BLaER1 treated with 17β-estradiol and CSF1 and Interleukin-3, amounts not matched to agents 10 nM and 100 nM (cell line): ENCODE results near the gene DCBLD1.

Experiments used
- H3K27ac ChIP-seq, 11 experiments: shearing (Covaris generic); formaldehyde crosslinking; 2 replicates each; pipeline ENCODE4 v1.8.1; 2022
- H3K27me3 ChIP-seq, 11 experiments: shearing (Covaris generic); formaldehyde crosslinking; 2 replicates each; pipeline ENCODE4 v1.8.1; 2022
- H3K36me3 ChIP-seq, 11 experiments: shearing (Covaris generic); formaldehyde crosslinking; 2 replicates each; pipeline ENCODE4 v1.8.1; 2022
- H3K4me1 ChIP-seq, 10 experiments: shearing (Covaris generic); formaldehyde crosslinking; 2 replicates each; pipeline ENCODE4 v1.8.1; 2022
- H3K4me2 ChIP-seq, 11 experiments: shearing (Covaris generic); formaldehyde crosslinking; 2 replicates each; pipeline ENCODE4 v1.8.1; 2022
- H3K4me3 ChIP-seq, 10 experiments: shearing (Covaris generic); formaldehyde crosslinking; 2 replicates each; pipeline ENCODE4 v1.8.1; 2022
- H3K9ac ChIP-seq, 11 experiments: shearing (Covaris generic); formaldehyde crosslinking; 2 replicates each; pipeline ENCODE4 v1.8.1; 2022
- H3K9me3 ChIP-seq, 11 experiments: shearing (Covaris generic); formaldehyde crosslinking; replicated peaks in 1 of 11; 2 replicates each; pipeline ENCODE4 v1.8.1; 2022
- H4K20me1 ChIP-seq, 11 experiments: shearing (Covaris generic); formaldehyde crosslinking; 2 replicates each; pipeline ENCODE4 v1.8.1; 2022
- Cebpa-rat ChIP-seq, 11 experiments: shearing (Covaris generic); IDR thresholded peaks; 2 replicates each; pipeline ENCODE4 v1.8.1; 2022

The DCBLD1 gene

DNA sequence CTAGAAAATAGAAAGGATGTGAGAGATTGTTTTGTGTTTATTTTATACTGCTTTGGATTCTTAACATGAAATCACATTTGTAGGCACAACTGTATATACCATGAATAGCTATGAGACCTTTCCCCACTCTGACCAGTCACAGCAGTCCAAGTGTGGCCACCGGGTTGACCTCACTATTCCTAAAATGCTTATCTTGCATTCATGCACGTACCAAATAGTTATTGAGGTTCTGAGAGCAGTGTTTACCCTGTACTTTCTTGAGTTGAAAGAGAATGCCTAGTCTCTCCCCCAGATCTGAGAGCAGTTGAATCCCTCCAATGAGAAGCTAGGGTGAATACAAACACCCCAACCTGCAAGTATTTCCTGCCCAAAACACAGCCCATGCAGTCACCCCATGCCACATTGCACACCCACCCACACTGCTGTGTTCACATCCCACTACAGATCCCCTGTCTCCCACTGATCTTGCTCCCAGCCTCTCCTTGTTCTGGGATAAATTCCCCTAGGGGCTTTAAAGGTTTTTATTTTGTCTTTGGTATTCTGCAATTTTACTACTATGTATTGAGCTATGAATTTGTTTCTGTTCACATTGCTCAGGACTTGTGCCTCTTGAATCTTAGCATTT, 68.3 kb downstream of the DCBLD1 start:
- no peaks in the 10 kb centered on the region for H4K20me1 ChIP-seq
- H3K4me3 ChIP-seq = no peak overlapping the region
- H3K9me3 ChIP-seq = peaks cover 0 to 8% (median 5%) of the 10 kb centered on the region in 11 experiments; a peak in 12 of 22 replicates
- peaks cover 0 to 10% (median 5%) of the 10 kb centered on the region in 11 experiments; a peak in 6 of 22 replicates for H3K27me3 ChIP-seq
- H3K27ac ChIP-seq = no peak overlapping the region
- H3K9ac ChIP-seq = no peak overlapping the region
- no peak overlapping the region for H3K4me2 ChIP-seq
- no peak for TF ChIP-seq Cebpa-rat (IDR thresholded peaks at IDR 0.05)
- H3K4me1 ChIP-seq = peaks cover 25 to 48% (median 33%) of the 10 kb centered on the region in 10 experiments
- H3K36me3 ChIP-seq = no peaks in the 10 kb centered on the region

DNA sequence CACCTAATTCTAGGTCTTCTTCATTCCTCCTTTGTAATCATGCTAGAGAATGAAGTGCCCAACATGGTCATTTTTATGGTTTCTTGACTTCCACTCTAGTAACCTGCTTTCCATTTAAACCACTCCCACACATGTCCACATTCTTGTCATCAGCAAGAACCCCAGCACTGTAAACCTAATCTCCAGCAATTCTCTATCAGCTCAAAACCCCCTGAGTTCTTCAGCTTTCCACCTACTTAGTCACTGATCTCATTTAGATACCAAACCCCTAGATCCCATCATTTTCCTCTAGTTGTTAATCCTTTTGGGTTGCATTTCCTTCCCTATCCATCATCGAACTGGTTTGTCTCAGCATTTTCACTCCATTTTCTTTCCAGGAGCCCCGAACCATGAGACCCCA, 70.1 kb downstream of the DCBLD1 start:
- no peak for TF ChIP-seq Cebpa-rat (IDR thresholded peaks at IDR 0.05)
- Histone ChIP-seq H3K27me3 (peaks cover 0 to 8% (median 2%) of the 10 kb centered on the region in 11 experiments; a peak in 6 of 22 replicates), H4K20me1 (no peaks in the 10 kb centered on the region), H3K36me3 (no peaks in the 10 kb centered on the region), H3K27ac (no peak overlapping the region), H3K9ac (no peak overlapping the region), H3K9me3 (peaks cover 0 to 7% (median 5%) of the 10 kb centered on the region in 11 experiments; a peak in 12 of 22 replicates), H3K4me1 (peaks cover 23 to 43% (median 30%) of the 10 kb centered on the region in 10 experiments), H3K4me2 (peak overlapping the region in 10 of 11 experiments; percentile 13 to 59 (median 46); a peak in 17 of 22 replicates), H3K4me3 (no peak overlapping the region)

DNA sequence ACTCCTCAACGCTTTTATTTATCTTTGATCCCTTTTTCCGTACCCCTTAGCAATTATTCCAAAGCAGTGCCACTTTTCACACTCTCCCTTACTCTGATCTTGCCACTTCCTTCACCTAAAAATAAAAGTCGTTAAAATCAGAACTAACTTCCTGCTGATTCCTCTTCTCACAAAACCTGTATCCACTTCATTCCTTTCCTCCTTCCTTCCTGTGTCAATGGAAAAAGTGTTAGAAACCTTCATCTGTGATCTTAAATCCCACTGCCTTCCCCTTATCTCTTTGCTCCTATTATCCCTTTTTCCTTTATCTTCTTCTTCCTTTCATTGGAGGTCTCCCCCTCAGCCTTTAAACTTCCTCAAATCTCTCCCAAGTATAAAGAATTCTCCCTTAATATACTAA, 70.7 kb downstream of the DCBLD1 start:
- Histone ChIP-seq H3K27me3 (peaks cover 0 to 3% (median 0%) of the 10 kb centered on the region in 11 experiments; a peak in 6 of 22 replicates), H3K9ac (no peak overlapping the region), H3K4me2 (peak overlapping the region in 10 of 11 experiments; percentile 13 to 59 (median 46); a peak in 18 of 22 replicates), H4K20me1 (no peaks in the 10 kb centered on the region), H3K4me1 (peaks cover 22 to 38% (median 25%) of the 10 kb centered on the region in 10 experiments), H3K9me3 (peaks cover 0 to 2% (median under 1%) of the 10 kb centered on the region in 11 experiments; a peak in 7 of 22 replicates), H3K36me3 (no peaks in the 10 kb centered on the region), H3K4me3 (no peak overlapping the region), H3K27ac (no peak overlapping the region)
- TF ChIP-seq Cebpa-rat (IDR thresholded peaks at IDR 0.05) = no peak

DNA sequence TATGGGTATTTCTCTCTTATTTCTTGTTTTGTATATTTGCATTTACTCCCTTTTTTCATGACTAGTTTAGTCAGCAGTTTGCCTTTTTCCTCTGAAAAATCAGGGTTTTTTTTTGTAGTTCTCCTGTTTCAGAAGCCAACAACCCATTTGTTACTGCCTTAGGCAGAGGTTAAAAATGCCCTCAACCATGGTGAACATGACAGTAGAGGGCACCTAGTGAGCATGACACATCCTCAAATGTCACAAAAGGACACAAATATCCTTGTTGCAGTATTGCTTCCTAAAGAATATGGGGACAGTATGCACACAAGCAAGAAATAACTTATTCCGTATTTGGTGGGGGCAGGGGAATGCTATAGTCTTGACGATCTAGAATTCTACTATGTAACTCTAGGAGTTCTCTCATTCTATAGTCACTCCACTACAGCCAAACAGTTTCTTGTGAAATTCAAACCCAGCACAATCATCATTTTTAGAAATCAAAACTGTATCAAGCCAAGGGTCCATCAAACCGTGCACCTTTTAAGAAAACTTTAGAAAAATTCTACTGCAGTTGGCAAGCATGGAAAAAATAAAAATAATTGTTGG, 72.9 kb downstream of the DCBLD1 start:
- Histone ChIP-seq H3K4me1 (peaks cover 6 to 22% (median 10%) of the 10 kb centered on the region in 10 experiments; a peak in 16 of 20 replicates), H4K20me1 (no peaks in the 10 kb centered on the region), H3K27ac (no peak overlapping the region), H3K27me3 (no peaks in the 10 kb centered on the region), H3K4me2 (no peak overlapping the region), H3K9me3 (no peaks in the 10 kb centered on the region), H3K9ac (0 out of 22 replicates have a peak overlapping the region, but pooled peaks of 1 of the 11 experiments have one; percentile 5), H3K36me3 (peaks cover 4 to 11% (median 10%) of the 10 kb centered on the region in 11 experiments; a peak in 14 of 22 replicates), H3K4me3 (no peak overlapping the region)
- TF ChIP-seq Cebpa-rat (IDR thresholded peaks at IDR 0.05) = no peak

DNA sequence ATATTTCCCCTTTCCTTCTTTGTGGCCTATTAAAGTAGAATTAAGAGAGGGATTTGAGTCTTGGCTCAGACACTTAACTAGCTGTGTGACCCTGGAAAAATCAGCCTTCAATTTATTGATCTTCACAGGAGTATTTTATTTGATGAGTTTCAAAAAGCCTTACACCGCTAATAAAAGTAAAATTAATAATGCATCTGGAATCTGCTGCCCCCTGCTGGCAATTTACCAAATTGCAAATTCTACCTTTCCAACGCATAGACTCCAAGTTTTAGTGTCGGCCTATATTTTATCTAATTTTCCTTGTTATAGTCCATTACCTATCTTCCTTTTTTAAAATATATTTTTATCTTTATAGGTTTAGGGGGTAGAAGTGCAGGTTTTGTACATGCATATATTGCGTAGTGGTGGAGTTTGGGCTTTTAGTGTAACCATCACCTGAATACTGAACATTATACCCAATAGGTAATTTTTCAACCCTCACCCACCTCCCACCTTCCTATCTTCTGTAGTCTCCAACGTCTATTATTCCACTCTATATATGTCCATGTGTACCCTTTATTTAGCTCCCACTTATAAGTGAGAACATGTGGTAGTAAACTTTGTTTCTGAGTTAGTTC, 73.5 kb downstream of the DCBLD1 start:
- no peak overlapping the region for H3K4me2 ChIP-seq
- H3K4me1 ChIP-seq = peaks cover 6 to 22% (median 10%) of the 10 kb centered on the region in 10 experiments; a peak in 16 of 20 replicates
- H3K9me3 ChIP-seq = no peaks in the 10 kb centered on the region
- no peaks in the 10 kb centered on the region for H3K27me3 ChIP-seq
- no peak overlapping the region for H3K4me3 ChIP-seq
- peaks cover 7 to 18% (median 13%) of the 10 kb centered on the region in 11 experiments; a peak in 15 of 22 replicates for H3K36me3 ChIP-seq
- H3K9ac ChIP-seq = no peak overlapping the region
- TF ChIP-seq Cebpa-rat (IDR thresholded peaks at IDR 0.05) = no peak
- no peaks in the 10 kb centered on the region for H4K20me1 ChIP-seq
- H3K27ac ChIP-seq = no peak overlapping the region

DNA sequence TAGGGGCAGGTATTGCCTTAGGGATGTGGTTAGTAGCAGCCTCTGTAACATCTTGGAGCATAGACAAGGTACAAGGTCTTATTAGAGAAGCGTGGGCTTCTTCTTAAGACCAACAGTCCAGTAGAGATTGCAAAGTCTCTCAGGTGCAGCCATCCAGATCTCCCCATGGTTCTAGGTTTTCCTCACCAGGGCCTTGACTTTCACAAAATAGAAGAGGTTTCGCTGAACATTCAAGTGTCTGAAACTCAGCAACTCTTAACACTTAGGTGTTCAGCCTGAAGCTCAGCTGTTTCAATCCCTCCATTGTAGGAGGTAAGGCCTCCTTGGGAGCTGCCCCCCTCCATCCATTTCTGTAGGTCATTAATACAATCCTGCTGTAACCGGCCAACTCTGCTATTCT, 75.5 kb downstream of the DCBLD1 start:
- no peak for TF ChIP-seq Cebpa-rat (IDR thresholded peaks at IDR 0.05)
- H3K36me3 ChIP-seq = peaks cover 15 to 37% (median 32%) of the 10 kb centered on the region in 11 experiments
- H3K4me3 ChIP-seq = no peak overlapping the region
- H3K4me1 ChIP-seq = peaks cover 3 to 13% (median 5%) of the 10 kb centered on the region in 10 experiments; a peak in 16 of 20 replicates
- H4K20me1 ChIP-seq = no peaks in the 10 kb centered on the region
- no peaks in the 10 kb centered on the region for H3K9me3 ChIP-seq
- no peaks in the 10 kb centered on the region for H3K27me3 ChIP-seq
- H3K9ac ChIP-seq = no peak overlapping the region
- no peak overlapping the region for H3K27ac ChIP-seq
- 0 out of 22 replicates have a peak overlapping the region, but pooled peaks of 1 of the 11 experiments have one; percentile 16 for H3K4me2 ChIP-seq

DNA sequence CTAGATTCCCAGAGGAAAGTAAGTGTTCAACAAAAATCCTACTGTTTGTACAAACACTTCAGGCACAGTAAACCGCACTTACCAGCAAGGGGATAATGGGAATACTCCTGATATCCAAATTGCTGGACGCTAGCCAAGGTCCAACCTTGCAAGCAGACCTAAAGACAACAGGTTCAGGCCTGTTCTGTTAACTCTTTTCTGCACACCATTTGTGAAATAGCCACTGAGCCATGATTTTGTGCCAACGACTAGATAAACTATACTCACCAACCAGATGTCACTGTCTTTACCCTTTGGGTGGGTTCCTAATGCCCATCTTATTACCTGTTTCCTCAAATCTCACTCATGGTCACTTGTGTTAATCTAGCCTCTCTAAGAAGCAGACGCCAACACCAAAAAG, 76.3 kb downstream of the DCBLD1 start:
- TF ChIP-seq Cebpa-rat (IDR thresholded peaks at IDR 0.05) = no peak
- Histone ChIP-seq H3K9ac (no peak overlapping the region), H3K4me2 (no peak overlapping the region), H3K9me3 (no peaks in the 10 kb centered on the region), H4K20me1 (no peaks in the 10 kb centered on the region), H3K36me3 (peaks cover 24 to 46% (median 41%) of the 10 kb centered on the region in 11 experiments), H3K27ac (no peak overlapping the region), H3K27me3 (no peaks in the 10 kb centered on the region), H3K4me1 (peaks cover 0 to 7% (median 0%) of the 10 kb centered on the region in 10 experiments; a peak in 3 of 20 replicates), H3K4me3 (no peak overlapping the region)

DNA sequence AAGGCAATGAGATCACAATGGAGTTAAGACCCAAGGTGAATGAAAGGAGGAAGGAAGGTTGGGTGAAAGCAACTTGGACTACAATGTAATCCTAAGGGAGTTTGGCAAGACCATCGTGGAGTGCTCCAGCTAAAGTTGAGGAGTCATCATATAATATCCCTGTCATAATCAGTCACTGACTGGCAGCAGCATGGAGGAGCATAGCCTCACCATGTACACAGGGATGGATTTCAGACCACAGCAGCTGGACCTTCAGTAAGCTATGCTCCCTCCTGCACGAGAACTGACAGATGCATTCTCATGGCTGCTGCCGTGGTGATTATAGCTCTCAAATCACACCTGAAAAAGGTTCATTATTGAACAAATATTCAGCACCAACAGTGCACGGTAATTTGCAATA, 76.8 kb downstream of the DCBLD1 start:
- peaks cover 29 to 50% (median 44%) of the 10 kb centered on the region in 11 experiments for H3K36me3 ChIP-seq

DNA sequence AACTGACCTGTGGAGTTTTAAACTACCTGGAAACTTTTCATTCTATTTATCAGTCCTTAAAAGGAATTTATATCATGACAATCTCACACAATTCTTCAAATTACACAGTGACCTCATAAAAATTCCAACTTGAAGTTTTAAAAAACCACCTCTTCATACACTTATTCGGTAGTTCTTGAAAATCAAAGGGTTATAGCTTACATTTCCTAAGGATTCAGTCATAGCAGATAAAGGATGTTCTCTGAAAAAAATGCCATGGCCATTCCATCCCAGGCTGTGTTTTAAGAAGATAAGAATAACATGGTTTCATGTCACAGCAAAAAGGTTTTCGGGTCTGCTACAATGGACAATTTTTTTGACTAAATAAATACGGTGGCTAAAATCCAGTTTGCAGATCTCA, 78.7 kb downstream of the DCBLD1 start:
- Histone ChIP-seq H3K36me3 (peaks cover 45 to 68% (median 61%) of the 10 kb centered on the region in 11 experiments), H3K27ac (no peak overlapping the region), H3K4me1 (peaks cover 0 to 5% (median 0%) of the 10 kb centered on the region in 10 experiments; a peak in 2 of 20 replicates), H3K9ac (no peak overlapping the region), H4K20me1 (0 out of 22 replicates have a peak, but pooled peaks cover 0 to 3% (median 0%) of the 10 kb centered on the region in 11 experiments), H3K4me3 (no peak overlapping the region), H3K4me2 (no peak overlapping the region), H3K27me3 (no peaks in the 10 kb centered on the region), H3K9me3 (no peaks in the 10 kb centered on the region)
- no peak for TF ChIP-seq Cebpa-rat (IDR thresholded peaks at IDR 0.05)

More for the DNA sequence above, 76.8 kb downstream of the DCBLD1 start:
- Histone ChIP-seq H3K9me3 (no peaks in the 10 kb centered on the region), H3K4me1 (peaks cover 0 to 7% (median 0%) of the 10 kb centered on the region in 10 experiments; a peak in 3 of 20 replicates), H3K4me2 (no peak overlapping the region), H3K9ac (no peak overlapping the region), H3K4me3 (no peak overlapping the region), H4K20me1 (0 out of 22 replicates have a peak, but pooled peaks cover 0 to 3% (median 0%) of the 10 kb centered on the region in 11 experiments), H3K27me3 (no peaks in the 10 kb centered on the region), H3K27ac (no peak overlapping the region)
- no peak for TF ChIP-seq Cebpa-rat (IDR thresholded peaks at IDR 0.05)
